Testis (tissue), 3 donors: Measurements from ENCODE around the gene EFNB2. TPM values are rescaled to one million over a fixed set of nuclear protein-coding genes. Genes with fewer than 3 reads are reported as not detected.

Experiments
- DNase-seq: peaks from one replicate; pipeline ENCODE4 v3.0.0-alpha.2; 2019
- H3K27ac ChIP-seq, 2 donors: fragments of 200-600 bp; sonication (generic); one replicate each; pipeline ENCODE4 v1.5.1; 2019
- H3K27me3 ChIP-seq: fragments of 200-600 bp; sonication (generic); one replicate; pipeline ENCODE4 v1.5.1; 2019
- H3K36me3 ChIP-seq: fragments of 200-600 bp; sonication (generic); one replicate; pipeline ENCODE4 v1.5.1; 2017; ENCODE audit warnings: low read depth; ENCODE audit errors: missing control alignments
- H3K4me1 ChIP-seq: fragments of 200-600 bp; sonication (generic); one replicate; pipeline ENCODE4 v1.5.1; 2019
- H3K4me3 ChIP-seq, 2 donors: fragments of 200-600 bp; sonication (generic); one replicate each; pipeline ENCODE4 v1.5.1; 2017 to 2019
- H3K9me3 ChIP-seq: fragments of 200-600 bp; sonication (generic); one replicate; pipeline ENCODE4 v1.5.1; 2017
- POLR2A ChIP-seq: fragments of 450-650 bp; IDR thresholded peaks from one replicate; pipeline ENCODE4 v1.6.1; 2017; ENCODE audit warnings: antibody characterized with exemption, mild to moderate bottlenecking, moderate library complexity
- WGBS, 2 donors: methylation state at CpG; one replicate each; pipeline ENCODE4 v1.1.5; 2018; 5-methylcytosine and 5-hydroxymethylcytosine counted together
- intact Hi-C: fragments of 100-400 bp; cut with DNase I; formaldehyde crosslinking; loops from one replicate; pipeline ENCODE4 v1.15.1; 2023; ENCODE audit warnings: low total_unique reads
- polyA plus RNA-seq: library from polyadenylated mRNA; stranded (reverse); fragments of 350-450 nt; fragmentation: Illumina TruSeq; extraction: RNeasy Lipid Tissue Mini Kit (QIAGEN cat#74804); gene quantifications from one replicate; pipeline ENCODE4 v1.2.3, GENCODE V29; 2014; ENCODE audit warnings: low read depth, low replicate concordance; ENCODE audit not compliant: insufficient read depth
- total RNA-seq, 2 donors: library from RNA; depleted of rRNA; stranded (reverse); fragments of >200 nt; gene quantifications; one replicate each; pipeline ENCODE4 v1.2.3, GENCODE V29; 2016
- TF ChIP-seq, protein P1 (sequence below), 3 experiments: fragments of 450-650 bp in 2 of 3; fragments of 200-600 bp in 1 of 3; sonication (generic) in 1 of 3; IDR thresholded peaks; one replicate each; pipeline ENCODE4 v1.5.1; 2016 to 2019; ENCODE audit warnings: antibody characterized with exemption in 3 of 3, mild to moderate bottlenecking in 2 of 3, moderate library complexity in 1 of 3

EFNB2 gene
- total and polyA plus RNA-seq, 3 donors from 2014 or later, result 17.4 to 37.7 (median 24.7) TPM

DNA sequence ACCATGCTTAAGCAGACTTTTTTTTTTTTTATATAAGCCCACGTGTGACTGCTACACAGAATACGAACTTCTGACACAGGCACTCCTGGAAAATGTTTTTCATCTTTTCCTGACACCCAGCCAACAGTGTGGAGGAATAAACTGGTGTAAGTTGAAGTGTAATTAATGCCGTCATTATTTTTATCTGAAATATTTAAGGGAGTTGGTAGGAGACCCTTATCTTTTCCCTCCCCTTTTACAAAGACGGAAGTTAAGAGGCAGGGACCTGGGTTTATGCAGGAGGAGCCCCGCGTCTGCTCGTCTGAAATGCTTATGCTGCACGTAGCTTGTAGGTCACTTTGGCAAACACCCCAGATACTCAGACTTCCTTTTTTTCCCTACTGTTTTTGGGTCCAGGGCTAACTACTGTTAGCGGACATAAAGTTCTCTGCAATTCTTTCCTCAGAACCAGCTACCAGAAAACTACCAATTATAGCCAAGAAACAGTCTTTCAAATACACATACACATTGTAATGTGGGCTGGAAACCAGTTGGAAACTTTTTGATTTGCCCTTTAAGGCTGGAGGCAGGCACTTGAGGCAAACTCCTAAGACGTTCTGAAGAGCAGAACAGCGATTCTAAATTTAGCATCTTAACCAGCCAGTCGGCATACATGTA is 50.8 kb downstream of the EFNB2 start:
- Histone ChIP-seq H3K9me3 (no peaks in the 10 kb centered on the region), H3K27me3 (no peaks in the 10 kb centered on the region), H3K4me1 (peaks cover 10% of the 10 kb centered on the region), H3K4me3 (no peak overlapping the region), H3K36me3 (no peaks in the 10 kb centered on the region), H3K27ac (peak overlapping the region in 1 of 2 donors; percentile 47)
- intact Hi-C loops, result no loop called here
- no peak for TF ChIP-seq POLR2A
- TF ChIP-seq, protein P1, sequence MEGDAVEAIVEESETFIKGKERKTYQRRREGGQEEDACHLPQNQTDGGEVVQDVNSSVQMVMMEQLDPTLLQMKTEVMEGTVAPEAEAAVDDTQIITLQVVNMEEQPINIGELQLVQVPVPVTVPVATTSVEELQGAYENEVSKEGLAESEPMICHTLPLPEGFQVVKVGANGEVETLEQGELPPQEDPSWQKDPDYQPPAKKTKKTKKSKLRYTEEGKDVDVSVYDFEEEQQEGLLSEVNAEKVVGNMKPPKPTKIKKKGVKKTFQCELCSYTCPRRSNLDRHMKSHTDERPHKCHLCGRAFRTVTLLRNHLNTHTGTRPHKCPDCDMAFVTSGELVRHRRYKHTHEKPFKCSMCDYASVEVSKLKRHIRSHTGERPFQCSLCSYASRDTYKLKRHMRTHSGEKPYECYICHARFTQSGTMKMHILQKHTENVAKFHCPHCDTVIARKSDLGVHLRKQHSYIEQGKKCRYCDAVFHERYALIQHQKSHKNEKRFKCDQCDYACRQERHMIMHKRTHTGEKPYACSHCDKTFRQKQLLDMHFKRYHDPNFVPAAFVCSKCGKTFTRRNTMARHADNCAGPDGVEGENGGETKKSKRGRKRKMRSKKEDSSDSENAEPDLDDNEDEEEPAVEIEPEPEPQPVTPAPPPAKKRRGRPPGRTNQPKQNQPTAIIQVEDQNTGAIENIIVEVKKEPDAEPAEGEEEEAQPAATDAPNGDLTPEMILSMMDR (IDR thresholded peaks at IDR 0.05), result no peak
- DNase-seq, result peak; percentile 64
- 3 to 4% methylated on average over 12 of the region's 12 CpGs for whole genome bisulfite sequencing, 2 donors

DNA sequence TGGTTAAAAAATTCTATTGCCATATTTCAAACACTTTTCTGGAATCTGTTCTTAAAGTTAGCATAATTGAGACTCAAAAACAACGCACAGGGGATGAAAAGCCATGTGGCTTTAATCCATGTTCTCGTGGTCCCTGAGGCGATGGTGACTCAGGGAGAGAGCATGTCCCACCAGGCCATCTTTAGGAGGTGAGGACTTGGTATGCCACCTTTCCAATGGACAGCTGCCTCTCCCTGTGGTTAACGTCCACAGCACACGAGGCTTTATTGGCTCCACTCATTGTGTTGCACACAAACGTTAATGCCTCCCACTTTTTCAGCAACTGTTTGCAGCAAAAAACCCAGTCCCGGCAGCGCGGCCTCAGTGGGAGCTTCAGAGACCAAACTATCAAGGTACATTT is 51.4 kb downstream of the EFNB2 start:
- H3K9me3 ChIP-seq, result no peaks in the 10 kb centered on the region
- no peak overlapping the region for H3K4me3 ChIP-seq
- 55 to 83% methylated on average over 9 of the region's 9 CpGs for WGBS, 2 donors

DNA sequence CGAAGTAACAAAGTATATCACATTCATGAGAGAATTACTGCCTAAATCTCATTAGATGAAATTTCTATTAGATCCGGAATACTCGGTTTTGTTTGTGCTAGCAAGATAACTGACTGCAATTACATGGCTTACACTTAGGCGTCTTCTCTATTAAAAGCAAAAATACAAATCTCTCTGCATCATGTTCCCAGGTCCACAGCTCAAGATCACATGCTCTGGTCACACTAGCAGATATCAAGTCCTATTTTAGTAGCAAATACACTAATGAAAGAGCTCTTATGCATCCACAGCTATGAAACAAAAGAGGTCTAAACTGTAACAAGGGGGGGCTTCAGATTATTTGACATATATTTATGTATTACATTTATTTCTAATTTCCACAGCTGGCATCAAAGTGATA is 53.5 kb downstream of the EFNB2 start:
- DNase-seq, result no peak
- Histone ChIP-seq H3K27me3 (no peaks in the 10 kb centered on the region), H3K4me3 (no peak overlapping the region), H3K27ac (no peak overlapping the region), H3K9me3 (no peaks in the 10 kb centered on the region), H3K4me1 (peaks cover 7% of the 10 kb centered on the region), H3K36me3 (no peaks in the 10 kb centered on the region)
- TF ChIP-seq, protein P1 (IDR thresholded peaks at IDR 0.05), result no peak
- no peak for TF ChIP-seq POLR2A
- 50 to 59% methylated on average over 4 of the region's 4 CpGs for WGBS, 2 donors
- intact Hi-C loops, result no loop called here

More for the DNA sequence above, 51.4 kb downstream of the EFNB2 start:
- TF ChIP-seq, protein P1 (IDR thresholded peaks at IDR 0.05), result no peak
- TF ChIP-seq POLR2A, result no peak
- peaks cover 10% of the 10 kb centered on the region for H3K4me1 ChIP-seq
- no peak for DNase-seq
- intact Hi-C loops, result no loop called here
- H3K27me3 ChIP-seq, result no peaks in the 10 kb centered on the region
- no peaks in the 10 kb centered on the region for H3K36me3 ChIP-seq
- H3K27ac ChIP-seq, result no peak overlapping the region

DNA sequence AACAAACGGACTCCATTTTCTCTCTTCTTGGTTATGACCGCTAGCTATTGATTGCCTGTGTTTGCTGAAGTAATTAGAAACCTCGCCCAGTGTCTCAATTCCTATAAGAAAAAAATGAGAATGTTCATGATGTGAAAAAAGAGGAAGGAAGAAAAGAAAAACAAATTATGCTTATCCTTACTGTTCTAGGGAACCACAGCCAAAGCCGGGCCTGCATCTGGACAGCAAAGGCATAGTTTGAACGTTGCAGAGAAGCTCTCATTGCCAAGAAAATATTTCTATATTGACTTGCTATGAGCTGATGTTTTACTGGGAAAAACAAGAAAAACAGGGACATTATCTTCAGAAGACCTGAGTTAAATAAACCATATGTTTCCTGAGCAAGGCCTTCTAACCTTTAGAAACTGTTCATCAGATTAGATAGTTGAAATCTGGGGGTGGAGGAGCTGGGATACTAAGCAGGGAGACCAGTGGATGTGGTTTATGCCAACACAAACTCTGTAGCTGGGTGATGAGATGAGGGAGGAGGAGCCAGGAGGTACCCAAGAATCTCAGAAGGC is 55.0 kb downstream of the EFNB2 start:
- no peaks in the 10 kb centered on the region for H3K36me3 ChIP-seq
- H3K4me3 ChIP-seq, result peak overlapping the region in 1 of 2 donors; percentile 27
- H3K4me1 ChIP-seq, result peaks cover 14% of the 10 kb centered on the region
- no peak overlapping the region for H3K27ac ChIP-seq
- TF ChIP-seq, protein P1 (IDR thresholded peaks at IDR 0.05), result no peak
- TF ChIP-seq POLR2A, result no peak
- no peaks in the 10 kb centered on the region for H3K9me3 ChIP-seq
- intact Hi-C loops, result no loop called here
- no peaks in the 10 kb centered on the region for H3K27me3 ChIP-seq
- DNase-seq, result no peak
- 29 to 53% methylated on average over 5 of the region's 5 CpGs for WGBS, 2 donors

DNA sequence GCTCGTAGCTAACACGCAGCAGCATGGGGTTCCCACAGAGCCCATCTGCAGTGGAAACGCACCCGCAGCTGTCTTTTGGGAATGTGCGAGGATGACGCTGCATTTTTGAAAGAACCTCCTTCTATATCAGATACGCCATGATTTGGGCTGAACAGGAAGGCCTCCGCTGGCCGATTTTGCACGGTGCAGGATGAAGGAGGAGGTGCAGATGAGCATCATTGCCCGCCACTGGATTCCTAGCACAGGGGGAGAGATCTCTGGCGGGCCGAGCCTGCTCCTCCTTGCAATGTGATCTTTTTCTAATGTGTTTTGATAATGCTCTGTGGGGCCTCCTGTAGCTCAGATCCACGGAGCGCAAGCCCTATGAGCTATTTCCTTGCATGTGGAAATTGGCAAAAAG is 55.5 kb downstream of the EFNB2 start:
- Histone ChIP-seq H3K27me3 (no peaks in the 10 kb centered on the region), H3K4me3 (peak overlapping the region in 1 of 2 donors; percentile 27), H3K36me3 (no peaks in the 10 kb centered on the region), H3K9me3 (no peaks in the 10 kb centered on the region), H3K27ac (no peak overlapping the region), H3K4me1 (peaks cover 10% of the 10 kb centered on the region)
- TF ChIP-seq POLR2A, result no peak
- TF ChIP-seq, protein P1 (IDR thresholded peaks at IDR 0.05), result no peak
- DNase-seq, result no peak
- WGBS, 2 donors, result 75 to 78% methylated on average over 15 of the region's 15 CpGs
- intact Hi-C loops, result no loop called here
